Activated CD4-positive, alpha-beta T cell treated with anti-CD3 and anti-CD28 coated beads for 4 hours (primary cell): ENCODE data around the gene RACK1.
"Not testable (repeated sequence)": the region's sequence is repeated elsewhere in the genome, so short reads cannot be mapped to it uniquely, and the experiment has no call there.

Source experiments
- DNase-seq, 2 donors: peaks; one replicate each; pipeline ENCODE4 v3.0.0-alpha.2; 2020

The RACK1 gene

GRCh38 chr5:181243564-181244343, at the start of gene RACK1:
Gene RACK1 (minus strand): TSS chr5:181243906. CDS start chr5:181243800, 106 bp downstream.
- peak; percentile 88 to 89 for DNase-seq

DNA sequence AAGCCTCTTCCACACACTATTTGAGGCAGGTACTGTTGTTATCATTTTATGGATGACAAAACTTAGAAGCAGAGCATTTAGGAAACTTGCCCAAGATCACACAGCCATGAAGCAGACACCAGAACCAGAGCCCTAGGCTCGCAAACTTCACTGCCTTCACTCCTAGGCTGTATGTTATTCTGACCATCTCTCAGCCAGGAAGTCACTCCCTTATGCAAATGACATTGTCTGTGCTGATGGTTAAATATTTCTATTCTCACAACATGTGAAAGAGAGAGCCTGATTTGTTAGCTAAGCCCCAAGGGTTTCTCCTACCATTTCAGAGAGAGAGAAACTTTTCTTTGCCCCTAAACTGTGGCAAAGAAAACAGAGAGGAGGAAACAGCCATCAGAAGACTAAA, 43.6 kb upstream of the RACK1 start:
- not testable (repeated sequence) for DNase-seq

DNA sequence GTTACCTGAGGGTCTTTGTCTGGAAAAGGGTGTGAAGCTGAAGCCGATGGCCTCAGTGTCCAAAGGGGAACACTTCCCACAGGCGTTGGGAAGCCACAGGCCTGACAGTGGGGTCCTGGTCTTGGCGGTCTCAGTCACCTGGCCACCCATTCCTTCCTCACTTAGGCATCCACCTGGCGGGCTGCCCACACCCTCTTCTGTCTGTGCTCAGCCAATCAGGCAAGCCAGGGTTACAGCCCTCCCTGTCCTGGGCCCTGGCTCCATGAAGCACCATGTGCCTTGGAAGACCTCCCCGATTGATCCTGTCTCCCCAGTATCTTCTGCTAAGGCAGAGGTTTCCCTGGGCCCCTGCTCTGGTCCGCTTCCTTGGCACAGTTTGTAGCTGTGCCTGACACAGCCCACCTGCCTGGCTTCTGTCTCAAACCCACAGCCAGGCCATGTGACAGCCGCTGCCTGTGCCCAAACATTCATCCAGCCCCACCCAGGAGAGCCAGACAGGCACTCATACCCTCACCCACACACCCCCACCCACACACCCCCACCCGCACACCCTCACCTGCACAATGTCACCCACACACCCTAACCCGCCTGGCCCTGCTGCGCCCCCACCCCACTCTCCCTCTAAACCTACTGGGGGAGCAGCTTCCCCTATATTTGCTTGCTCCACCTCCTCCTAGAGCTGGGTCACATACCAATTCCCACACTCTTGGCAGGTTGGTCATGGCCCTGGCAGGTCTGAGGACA, 42.4 kb upstream of the RACK1 start:
- not testable (repeated sequence) for DNase-seq

DNA sequence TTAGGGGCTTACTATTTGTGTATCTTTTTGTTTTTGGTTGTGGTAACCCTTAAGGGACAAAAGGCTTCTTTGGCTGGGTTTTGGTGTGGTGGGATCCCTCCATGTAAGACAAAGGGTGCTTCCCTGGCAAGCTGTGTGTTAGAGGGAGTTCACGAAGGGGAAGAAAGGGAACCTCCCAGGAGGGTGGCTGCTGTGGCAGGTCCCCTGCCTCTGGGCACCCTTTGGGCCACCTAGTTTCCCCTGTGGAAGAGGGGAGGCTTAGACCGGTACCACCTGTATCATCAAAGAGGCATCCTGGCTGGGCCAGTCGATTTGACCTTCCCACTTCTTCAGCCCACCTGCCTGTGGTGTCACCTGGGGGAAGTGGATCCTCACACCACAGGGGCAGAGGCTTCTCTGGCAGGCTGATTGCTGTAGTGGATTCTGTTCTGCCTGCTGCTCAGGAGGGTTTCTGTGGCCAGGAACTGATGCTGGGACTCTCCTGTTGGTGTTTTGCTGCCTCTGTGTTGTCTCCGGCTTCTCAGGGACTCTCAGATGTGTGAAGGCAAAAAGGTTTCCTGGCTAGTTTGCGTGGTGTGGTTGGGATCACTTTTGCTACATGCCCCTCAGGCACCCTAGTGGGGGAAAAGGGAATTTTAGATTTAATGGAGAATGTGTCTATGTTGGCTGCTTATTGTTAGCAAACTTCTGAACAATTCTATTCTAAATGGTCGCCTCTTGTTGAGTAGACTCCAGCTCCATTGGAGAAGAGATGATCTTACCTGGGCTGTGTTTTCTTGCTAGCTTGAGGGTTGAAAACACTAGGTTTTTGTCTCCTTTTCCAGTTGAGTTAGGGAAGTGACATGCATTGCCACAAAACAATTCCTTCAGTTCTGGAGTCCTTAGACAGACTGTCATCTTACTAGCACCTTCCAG, 40.4 kb upstream of the RACK1 start:
- not testable (repeated sequence) for DNase-seq

GRCh38 chr5:181283347-181283746, 39.6 kb upstream of the RACK1 start:
- no peak for DNase-seq

DNA sequence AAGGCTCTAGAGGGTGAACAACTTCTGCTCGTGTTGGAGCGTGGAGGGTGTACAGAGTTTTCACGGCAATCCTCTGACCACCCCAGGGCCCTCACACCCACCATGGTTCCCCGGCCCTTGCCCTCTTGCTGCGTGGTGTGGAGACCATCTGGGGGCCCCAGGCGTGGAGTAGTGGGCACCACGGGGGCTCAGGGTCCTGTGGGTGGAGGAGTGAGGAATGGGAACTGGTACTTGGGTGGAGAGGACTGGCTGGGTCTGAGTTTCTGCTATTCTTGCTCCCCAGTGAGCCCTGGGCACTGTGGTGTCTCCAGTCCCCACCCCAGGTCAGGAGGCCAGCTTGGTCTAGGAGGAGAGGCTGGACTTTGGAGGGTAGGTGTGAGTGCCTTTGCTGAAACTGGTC, 39.2 kb upstream of the RACK1 start:
- no peak for DNase-seq

DNA sequence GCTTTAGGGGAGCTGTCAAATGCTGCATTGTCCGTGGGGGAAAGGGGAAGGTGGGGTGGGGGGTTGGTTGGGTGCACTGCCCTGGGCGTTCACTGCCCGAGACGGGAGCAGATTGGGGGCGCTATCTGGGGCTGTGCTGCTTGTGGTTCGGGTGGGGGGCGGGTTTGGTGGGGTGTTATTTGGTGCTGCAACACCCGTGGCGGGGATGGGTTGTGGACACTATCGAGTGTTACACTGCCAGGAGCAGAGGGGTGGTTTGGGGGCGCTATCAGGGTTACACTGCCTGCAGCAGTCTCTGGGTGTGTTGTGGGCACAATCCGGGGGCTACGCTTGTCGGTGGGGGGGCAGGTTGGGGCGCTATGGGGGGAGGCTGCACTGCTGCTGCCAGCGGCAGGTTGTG, 38.7 kb upstream of the RACK1 start:
- DNase-seq: not testable (repeated sequence)

DNA sequence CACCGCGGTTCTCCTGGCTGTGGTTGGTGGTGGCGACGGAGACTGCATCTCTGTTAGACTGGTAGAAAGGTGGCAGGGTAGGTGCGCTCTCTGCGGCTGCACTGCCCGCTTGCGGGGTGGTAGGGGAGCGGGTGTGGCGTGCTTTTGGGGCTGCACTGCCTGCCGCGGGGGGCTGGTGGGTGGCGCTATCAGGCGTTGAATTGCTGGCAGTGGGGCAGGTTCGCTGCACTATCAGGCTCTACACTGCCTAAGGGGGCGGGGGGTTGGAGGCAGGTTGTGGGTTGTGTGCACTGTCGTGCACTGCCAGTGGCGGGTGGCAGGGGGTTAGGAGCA, 38.2 kb upstream of the RACK1 start:
- no peak for DNase-seq

DNA sequence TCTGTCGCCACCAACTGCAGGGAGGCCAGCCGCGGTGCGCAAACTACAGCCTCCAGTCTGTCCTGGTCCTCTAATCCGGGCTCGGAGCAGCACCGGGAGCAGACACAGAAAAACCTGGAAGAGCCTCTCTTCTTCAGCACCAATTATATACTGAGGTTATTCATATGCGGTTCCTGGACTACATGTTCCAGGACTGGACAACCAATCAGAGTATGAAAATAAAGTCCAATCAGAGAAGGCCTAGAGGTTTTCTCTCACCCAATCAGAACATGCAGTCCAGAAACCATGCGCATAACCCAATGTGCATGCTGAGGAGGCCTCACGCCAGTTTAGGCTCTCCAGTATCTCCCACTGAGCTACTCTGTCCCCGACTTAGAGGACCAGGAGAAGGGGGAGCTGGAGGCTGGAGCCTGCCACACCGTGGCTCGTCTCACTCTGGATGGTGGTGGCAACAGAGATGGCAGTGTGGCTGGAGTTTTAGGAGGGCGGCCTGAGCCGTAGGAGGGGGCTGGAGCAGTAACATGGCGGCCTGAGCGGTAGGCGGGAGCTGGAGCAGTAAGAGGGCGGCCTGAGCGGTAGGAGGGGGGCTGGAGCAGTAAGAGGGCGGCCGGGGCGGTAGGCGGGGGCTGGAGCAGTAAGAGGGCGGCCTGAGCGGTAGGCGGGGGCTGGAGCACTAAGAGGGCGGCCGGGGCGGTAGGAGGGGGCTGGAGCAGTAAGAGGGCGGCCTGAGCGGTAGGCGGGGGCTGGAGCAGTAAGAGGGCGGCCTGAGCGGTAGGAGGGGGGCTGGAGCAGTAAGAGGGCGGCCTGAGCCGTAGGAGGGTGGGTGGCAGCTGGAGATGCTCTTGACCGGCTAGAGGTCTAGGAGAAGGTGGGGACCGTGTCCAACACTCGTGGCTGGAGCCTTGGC, 37.6 kb upstream of the RACK1 start:
- DNase-seq: no peak

DNA sequence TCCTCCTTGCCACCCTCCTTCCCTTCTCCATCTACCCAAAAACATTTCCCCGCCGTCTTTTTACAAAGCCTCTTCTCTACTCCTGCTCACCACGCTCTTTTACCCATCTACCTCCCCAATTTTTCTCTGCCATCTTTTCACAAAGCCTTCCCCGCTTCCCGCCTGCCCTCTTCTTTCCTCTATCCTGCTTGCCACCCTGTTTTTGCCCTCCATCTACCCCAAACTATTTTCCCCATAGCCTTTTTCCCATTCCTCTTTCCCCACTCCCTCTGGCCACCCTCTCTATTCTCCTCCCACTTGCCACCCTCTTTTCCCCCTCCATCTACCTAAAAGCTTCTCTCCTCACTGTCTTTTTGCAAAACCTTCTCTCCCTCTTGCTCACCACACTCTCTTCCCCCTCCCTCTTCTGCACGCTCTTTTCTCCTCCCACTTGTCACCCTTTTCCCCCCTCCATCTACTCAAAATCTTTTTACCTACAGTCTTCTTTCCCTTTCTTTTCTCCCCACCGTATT, 36.6 kb upstream of the RACK1 start:
- DNase-seq: no peak

DNA sequence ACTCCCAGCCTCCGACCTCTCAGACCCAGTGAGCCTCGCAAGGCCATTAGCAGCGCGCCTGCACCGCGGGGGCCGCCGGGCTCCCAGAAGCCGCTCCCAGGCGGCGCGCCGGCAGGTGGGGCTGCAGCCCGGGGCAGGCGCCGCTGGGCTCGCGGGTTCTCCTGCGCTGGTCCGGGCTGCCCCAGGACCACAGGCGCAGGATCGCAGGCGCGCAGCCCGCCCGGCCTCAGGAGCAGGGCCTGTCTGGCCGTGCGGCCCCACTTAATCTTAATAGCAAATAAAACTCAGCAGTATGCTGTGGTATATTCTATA, 29.7 kb upstream of the RACK1 start:
- not testable (repeated sequence) for DNase-seq

DNA sequence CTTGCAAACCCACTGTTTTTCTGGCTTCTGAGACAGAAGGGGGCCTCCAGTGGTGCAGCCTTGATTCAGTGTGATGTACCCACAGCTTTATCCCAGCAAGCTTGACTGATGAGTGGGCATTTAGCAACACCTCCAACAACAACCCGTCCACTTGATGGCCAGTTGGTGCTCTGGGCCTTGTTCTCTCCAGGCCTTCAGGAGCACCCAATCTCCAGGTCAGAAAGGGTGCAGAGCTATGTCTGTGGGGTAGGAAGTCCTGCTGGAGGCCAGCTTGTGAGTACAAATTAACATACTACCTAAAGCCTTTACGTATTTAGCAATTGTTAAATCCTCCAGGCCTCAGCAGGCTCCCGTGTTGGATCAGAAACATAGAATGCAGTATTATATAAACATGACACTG, 27.4 kb upstream of the RACK1 start:
- no peak for DNase-seq

DNA sequence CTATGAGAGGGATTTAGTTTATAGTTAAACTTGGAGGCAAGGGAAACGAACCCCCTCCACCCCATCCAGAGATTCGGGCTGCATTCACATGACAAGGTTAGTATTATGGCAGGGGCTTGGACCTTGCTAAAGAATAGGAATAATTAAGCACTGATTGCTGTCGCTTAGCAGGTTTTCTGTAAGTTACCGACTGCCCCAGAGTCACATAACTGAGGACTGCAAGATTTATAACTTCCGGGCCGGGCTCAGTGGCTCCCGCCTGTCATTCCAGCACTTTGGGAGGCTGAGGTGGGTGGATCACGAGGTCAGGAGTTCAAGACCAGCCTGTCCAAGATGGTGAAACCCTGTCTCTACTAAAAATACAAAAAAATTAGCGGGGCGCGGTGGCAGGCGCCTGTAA, 24.2 kb upstream of the RACK1 start:
- not testable (repeated sequence) for DNase-seq

GRCh38 chr5:181267291-181267904, 23.7 kb upstream of the RACK1 start:
- not testable (repeated sequence) for DNase-seq

- peak in 1 of 2 donors; percentile 25 for DNase-seq
Observed at GRCh38 chr5:181265092-181265671, 21.5 kb upstream of the RACK1 start.

GRCh38 chr5:181263633-181264032, 19.9 kb upstream of the RACK1 start:
- DNase-seq: no peak

DNA sequence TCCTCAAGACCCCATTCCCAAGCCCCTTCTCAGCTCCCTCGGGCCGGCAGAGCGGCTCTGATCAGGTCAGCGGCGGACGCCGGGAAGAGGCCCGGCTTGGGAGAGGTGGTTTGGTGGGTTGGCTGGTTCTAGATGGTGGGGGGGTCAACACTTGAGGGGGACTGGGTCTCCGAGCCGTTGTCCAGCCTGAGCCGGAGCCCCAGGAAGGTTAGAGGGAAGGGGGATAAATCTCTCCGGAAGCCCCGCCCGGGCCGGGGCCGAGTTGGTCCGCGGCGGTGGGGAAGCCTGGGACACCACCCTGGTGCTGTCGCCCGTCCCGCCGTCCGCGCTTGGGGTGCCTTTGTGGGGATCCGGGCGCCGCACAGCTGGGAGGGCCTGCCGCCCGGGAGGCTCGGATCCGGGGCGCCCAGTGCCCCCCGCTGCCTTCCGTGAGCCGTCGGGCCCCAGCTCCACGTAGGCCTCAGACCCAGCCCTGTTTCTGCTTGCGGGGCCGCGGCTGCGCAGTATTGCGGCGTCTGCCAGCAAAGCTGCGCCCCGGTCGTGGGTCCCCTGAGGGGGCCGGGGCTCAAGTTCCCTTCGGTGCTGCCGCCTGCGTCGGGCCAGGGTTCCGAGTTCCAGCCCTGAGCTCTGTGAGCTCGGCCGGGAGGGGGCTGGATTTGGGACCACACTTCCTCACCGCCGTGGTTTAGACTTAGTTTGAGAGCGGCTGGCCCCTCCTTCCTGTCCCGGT, 17.8 kb upstream of the RACK1 start:
- peak; percentile 64 to 73 for DNase-seq

DNA sequence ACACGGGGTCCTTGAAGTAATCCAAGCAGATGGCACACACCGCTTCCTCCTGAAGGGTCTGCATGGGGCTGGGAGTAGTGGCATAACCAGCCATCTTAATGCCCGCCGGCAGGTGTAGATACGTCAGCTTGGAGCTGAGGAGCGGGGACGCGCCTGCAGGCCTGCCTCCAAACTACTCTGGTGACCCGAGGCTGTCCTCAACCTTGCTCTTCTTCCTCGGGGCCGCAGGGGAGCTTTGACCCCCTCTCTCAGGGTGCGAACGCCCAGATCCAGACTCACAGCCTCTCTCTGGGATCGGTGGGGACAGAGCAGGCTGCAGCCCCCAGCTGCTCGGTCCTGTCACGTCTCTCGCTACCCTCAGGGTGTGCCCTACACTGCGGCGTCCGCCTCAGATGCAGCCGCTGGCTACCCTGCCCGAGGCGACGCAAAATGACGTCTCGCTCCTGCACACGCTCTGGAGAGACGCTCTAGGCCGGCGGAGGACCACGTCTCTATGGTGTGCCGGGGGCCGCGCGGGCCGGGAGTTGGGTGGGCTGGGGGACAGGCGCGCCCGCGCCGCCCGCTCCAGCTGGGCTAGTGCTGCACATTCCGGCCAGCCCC, 17.1 kb upstream of the RACK1 start, which contains the start of gene TRIM52:
TSS of gene TRIM52 (minus strand) at position 424 of the 600 bp plus-strand sequence. CDS start at position 94, 330 bp downstream.
- DNase-seq: peak; percentile 89 to 90

DNA sequence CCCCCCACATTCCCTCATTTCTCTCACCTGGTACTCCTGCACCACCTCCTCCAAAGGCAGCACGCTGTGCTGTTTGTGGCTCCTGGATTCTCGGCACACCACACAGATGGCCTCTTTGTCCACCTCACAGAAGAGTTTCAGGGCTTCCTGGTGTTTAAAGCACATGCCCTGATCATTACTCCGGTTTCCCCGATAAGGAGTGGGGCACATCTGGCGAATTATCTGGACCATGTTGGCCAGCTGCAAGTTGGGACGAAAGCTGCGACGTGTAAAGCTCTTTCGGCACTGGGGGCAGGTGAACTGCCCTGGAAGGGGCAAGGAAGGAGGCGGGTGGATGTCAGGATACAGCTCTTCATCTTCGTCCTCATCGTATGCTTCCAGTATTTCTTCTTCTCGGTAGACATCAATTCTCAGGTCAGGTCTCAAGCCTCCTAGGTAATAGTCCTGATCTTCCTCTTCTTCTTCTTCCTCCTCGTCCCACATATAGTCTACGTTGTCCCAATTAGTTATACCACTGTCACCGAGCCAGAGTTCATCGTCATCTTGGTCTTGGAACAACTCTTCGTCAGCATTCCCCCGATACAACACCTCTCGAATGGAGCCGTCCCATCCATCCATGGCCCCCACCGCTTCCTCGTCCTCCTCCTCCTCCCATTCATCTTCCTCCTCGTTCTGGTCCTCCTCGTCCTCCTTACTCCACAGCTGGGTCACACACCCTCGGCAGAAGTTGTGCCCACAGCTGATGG, 16.4 kb upstream of the RACK1 start:
- DNase-seq: no peak
